BLaER1 treated with 17β-estradiol and CSF1 and Interleukin-3, amounts not matched to agents 10 nM and 100 nM (cell line): ENCODE measurements around the gene DEPDC5.

Source experiments
- H3K27ac ChIP-seq, 11 experiments: shearing (Covaris generic); formaldehyde crosslinking; 2 replicates each; pipeline ENCODE4 v1.8.1; 2022
- H3K27me3 ChIP-seq, 11 experiments: shearing (Covaris generic); formaldehyde crosslinking; 2 replicates each; pipeline ENCODE4 v1.8.1; 2022
- H3K36me3 ChIP-seq, 11 experiments: shearing (Covaris generic); formaldehyde crosslinking; 2 replicates each; pipeline ENCODE4 v1.8.1; 2022
- H3K4me1 ChIP-seq, 10 experiments: shearing (Covaris generic); formaldehyde crosslinking; 2 replicates each; pipeline ENCODE4 v1.8.1; 2022
- H3K4me2 ChIP-seq, 11 experiments: shearing (Covaris generic); formaldehyde crosslinking; 2 replicates each; pipeline ENCODE4 v1.8.1; 2022
- H3K4me3 ChIP-seq, 10 experiments: shearing (Covaris generic); formaldehyde crosslinking; 2 replicates each; pipeline ENCODE4 v1.8.1; 2022
- H3K9ac ChIP-seq, 11 experiments: shearing (Covaris generic); formaldehyde crosslinking; 2 replicates each; pipeline ENCODE4 v1.8.1; 2022
- H3K9me3 ChIP-seq, 11 experiments: shearing (Covaris generic); formaldehyde crosslinking; replicated peaks in 1 of 11; 2 replicates each; pipeline ENCODE4 v1.8.1; 2022
- H4K20me1 ChIP-seq, 11 experiments: shearing (Covaris generic); formaldehyde crosslinking; 2 replicates each; pipeline ENCODE4 v1.8.1; 2022
- Cebpa-rat ChIP-seq, 11 experiments: shearing (Covaris generic); IDR thresholded peaks; 2 replicates each; pipeline ENCODE4 v1.8.1; 2022

DEPDC5 gene

DNA sequence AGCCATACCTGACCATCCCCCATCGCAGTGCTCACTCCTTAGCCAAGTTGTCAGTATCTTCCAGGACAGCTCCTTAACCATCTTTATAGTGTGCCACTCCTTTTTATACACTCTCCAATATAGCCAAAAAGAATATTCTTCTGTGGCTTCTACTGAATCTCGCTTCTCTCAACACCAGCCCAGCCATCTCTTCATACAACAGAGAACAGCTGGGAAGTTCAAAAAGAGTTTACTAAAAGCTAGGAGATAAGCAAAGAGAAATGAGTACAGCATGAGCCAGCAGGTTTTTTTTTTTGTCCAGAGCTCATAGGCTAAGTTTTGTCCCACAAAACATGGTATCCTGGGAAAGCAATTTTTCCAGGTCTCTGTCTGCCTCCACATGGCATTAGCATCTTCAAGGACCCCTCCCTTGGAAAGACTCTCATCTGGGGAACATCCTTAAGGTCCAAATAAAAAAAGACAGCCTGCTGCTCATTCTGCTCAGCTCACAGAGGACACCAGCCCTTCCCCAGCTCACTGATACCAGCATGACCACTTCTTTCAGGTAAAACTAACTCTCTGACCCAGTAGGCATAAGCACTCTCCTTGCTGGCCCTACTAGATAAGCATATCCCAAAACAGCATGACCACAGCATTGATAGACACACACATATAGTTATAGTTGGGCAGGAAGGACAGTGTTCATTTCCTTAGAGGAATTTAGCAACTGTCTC lies 141.7 kb downstream of the DEPDC5 start:
- TF ChIP-seq Cebpa-rat (IDR thresholded peaks at IDR 0.05): no peak
- Histone ChIP-seq H3K4me2 (no peak overlapping the region), H3K27ac (no peak overlapping the region), H3K4me3 (no peak overlapping the region), H3K27me3 (no peaks in the 10 kb centered on the region), H3K9me3 (no peaks in the 10 kb centered on the region), H4K20me1 (peaks cover 0 to 4% (median 0%) of the 10 kb centered on the region in 11 experiments; a peak in 1 of 22 replicates), H3K4me1 (peaks cover 0 to 14% (median 10%) of the 10 kb centered on the region in 10 experiments; a peak in 11 of 20 replicates), H3K36me3 (peaks cover 71 to 94% (median 85%) of the 10 kb centered on the region in 11 experiments), H3K9ac (no peak overlapping the region)

GRCh38 chr22:31896472-31896871 lies 142.7 kb downstream of the DEPDC5 start:
- TF ChIP-seq Cebpa-rat (IDR thresholded peaks at IDR 0.05): no peak
- Histone ChIP-seq H3K4me3 (no peak overlapping the region), H3K9ac (no peak overlapping the region), H3K9me3 (no peaks in the 10 kb centered on the region), H3K27ac (no peak overlapping the region), H4K20me1 (peaks cover 0 to 4% (median 0%) of the 10 kb centered on the region in 11 experiments; a peak in 1 of 22 replicates), H3K4me1 (peaks cover 0 to 6% (median 2%) of the 10 kb centered on the region in 10 experiments; a peak in 11 of 20 replicates), H3K27me3 (no peaks in the 10 kb centered on the region), H3K4me2 (no peak overlapping the region), H3K36me3 (peaks cover 80 to 100% (median 93%) of the 10 kb centered on the region in 11 experiments)

- H3K4me1 ChIP-seq: no peaks in the 10 kb centered on the region
- H3K36me3 ChIP-seq: peaks cover 79 to 99% (median 94%) of the 10 kb centered on the region in 11 experiments
- peaks cover 0 to 4% (median 0%) of the 10 kb centered on the region in 11 experiments; a peak in 1 of 22 replicates for H4K20me1 ChIP-seq
- no peaks in the 10 kb centered on the region for H3K9me3 ChIP-seq
- no peak overlapping the region for H3K27ac ChIP-seq
- H3K4me2 ChIP-seq: no peak overlapping the region
- no peak overlapping the region for H3K4me3 ChIP-seq
- no peak for TF ChIP-seq Cebpa-rat (IDR thresholded peaks at IDR 0.05)
- no peak overlapping the region for H3K9ac ChIP-seq
- H3K27me3 ChIP-seq: no peaks in the 10 kb centered on the region
Measured at GRCh38 chr22:31897842-31898805, 144.3 kb downstream of the DEPDC5 start.

DNA sequence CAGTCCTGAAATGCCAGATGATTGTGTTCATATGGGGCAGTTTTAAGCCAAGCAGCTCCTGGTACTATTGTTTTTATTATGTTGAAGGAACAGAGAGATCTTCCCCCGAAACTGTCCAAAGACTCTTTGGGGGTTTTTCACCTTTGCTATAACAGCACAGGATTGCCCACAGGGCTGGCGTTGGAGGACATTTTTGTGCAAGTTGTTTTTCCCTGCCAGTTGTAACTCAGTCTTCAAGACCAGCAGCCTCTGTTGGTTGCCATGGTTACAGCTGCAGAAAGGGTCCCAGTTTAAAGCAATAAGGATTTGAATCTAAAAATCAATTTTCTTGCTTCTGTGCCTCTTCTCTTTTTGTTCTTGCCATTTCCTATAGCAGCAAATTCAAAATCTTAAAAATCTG lies 145.1 kb downstream of the DEPDC5 start:
- H3K4me3 ChIP-seq: no peak overlapping the region
- no peak overlapping the region for H3K4me2 ChIP-seq
- H3K9me3 ChIP-seq: no peaks in the 10 kb centered on the region
- H3K27ac ChIP-seq: no peak overlapping the region
- no peak overlapping the region for H3K9ac ChIP-seq
- peaks cover 74 to 96% (median 89%) of the 10 kb centered on the region in 11 experiments for H3K36me3 ChIP-seq
- no peak for TF ChIP-seq Cebpa-rat (IDR thresholded peaks at IDR 0.05)
- peaks cover 0 to 4% (median 0%) of the 10 kb centered on the region in 11 experiments; a peak in 1 of 22 replicates for H4K20me1 ChIP-seq
- H3K4me1 ChIP-seq: no peaks in the 10 kb centered on the region
- no peaks in the 10 kb centered on the region for H3K27me3 ChIP-seq

DNA sequence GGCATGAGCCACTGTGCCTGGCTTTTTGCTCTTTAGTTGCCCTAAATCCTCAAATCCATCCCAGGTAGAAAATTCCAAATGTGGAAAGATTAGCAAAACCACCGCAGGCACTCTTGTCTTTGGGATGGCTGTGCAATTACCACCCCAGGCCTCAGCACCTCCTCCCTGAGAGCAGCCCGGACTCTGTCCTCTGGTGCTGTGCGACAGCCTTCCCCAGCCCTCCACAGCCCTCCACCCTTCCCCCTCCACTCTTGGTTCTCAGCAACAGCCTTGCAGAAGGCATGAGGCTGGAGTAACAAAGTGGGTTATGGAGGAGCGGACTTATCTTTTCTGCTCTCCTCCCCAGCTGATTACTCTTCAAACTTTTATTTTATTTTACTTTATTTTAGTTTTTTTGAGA lies 145.8 kb downstream of the DEPDC5 start:
- H3K4me1 ChIP-seq: no peaks in the 10 kb centered on the region
- no peaks in the 10 kb centered on the region for H3K27me3 ChIP-seq
- no peak for TF ChIP-seq Cebpa-rat (IDR thresholded peaks at IDR 0.05)
- H3K4me3 ChIP-seq: no peak overlapping the region
- H3K27ac ChIP-seq: no peak overlapping the region
- no peak overlapping the region for H3K9ac ChIP-seq
- H3K36me3 ChIP-seq: peaks cover 74 to 96% (median 89%) of the 10 kb centered on the region in 11 experiments
- no peak overlapping the region for H3K4me2 ChIP-seq
- H4K20me1 ChIP-seq: peaks cover 0 to 4% (median 0%) of the 10 kb centered on the region in 11 experiments; a peak in 1 of 22 replicates
- no peaks in the 10 kb centered on the region for H3K9me3 ChIP-seq

DNA sequence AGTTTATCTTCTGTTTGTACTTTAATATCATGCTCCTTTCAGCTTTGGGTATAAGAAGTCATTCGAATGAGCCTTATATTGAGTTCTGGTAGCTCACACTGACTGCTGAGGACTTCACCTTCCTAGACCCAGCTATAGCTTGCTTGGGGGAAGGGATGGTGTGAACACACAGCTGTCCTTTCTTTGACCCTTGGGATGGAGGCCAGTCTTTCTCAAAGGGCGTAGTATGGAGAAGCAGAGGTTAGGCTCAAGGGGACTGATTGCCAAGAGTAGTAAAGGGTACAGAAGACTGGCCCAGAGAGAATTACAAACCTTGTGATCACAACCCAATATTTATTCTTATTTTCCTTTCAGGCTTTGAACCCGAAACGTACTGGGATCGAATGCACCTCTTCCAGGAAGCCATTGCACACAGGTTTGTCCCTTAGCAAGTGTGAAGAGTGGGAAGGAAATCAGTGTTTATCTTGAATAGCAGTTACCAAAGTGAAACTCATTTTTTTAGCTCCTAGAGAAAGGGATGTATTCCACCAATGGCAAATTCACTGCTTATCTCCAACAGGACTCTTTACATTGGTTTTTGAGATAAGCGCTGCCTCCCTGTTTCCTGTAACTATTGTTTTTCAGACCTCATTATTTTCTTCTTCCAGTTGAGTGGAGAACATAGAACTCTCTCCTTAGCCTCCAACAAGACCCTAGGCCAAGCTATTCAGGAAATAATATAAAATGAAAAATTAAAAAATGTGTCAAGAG lies 147.7 kb downstream of the DEPDC5 start:
- H3K9ac ChIP-seq: no peak overlapping the region
- TF ChIP-seq Cebpa-rat (IDR thresholded peaks at IDR 0.05): no peak
- H3K27ac ChIP-seq: no peak overlapping the region
- H3K4me1 ChIP-seq: no peaks in the 10 kb centered on the region
- H3K4me3 ChIP-seq: no peak overlapping the region
- H3K4me2 ChIP-seq: no peak overlapping the region
- H3K36me3 ChIP-seq: peaks cover 79 to 96% (median 90%) of the 10 kb centered on the region in 11 experiments
- no peaks in the 10 kb centered on the region for H3K27me3 ChIP-seq
- no peaks in the 10 kb centered on the region for H3K9me3 ChIP-seq
- H4K20me1 ChIP-seq: peaks cover 0 to 11% (median 0%) of the 10 kb centered on the region in 11 experiments; a peak in 1 of 22 replicates

- Histone ChIP-seq H3K4me1 (no peaks in the 10 kb centered on the region), H4K20me1 (peaks cover 0 to 11% (median 0%) of the 10 kb centered on the region in 11 experiments; a peak in 1 of 22 replicates), H3K4me2 (no peak overlapping the region), H3K9ac (no peak overlapping the region), H3K27ac (no peak overlapping the region), H3K36me3 (peaks cover 67 to 94% (median 84%) of the 10 kb centered on the region in 11 experiments), H3K4me3 (no peak overlapping the region), H3K9me3 (no peaks in the 10 kb centered on the region), H3K27me3 (no peaks in the 10 kb centered on the region)
- TF ChIP-seq Cebpa-rat (IDR thresholded peaks at IDR 0.05): no peak
Measured at GRCh38 chr22:31904651-31905050, 150.8 kb downstream of the DEPDC5 start.

DNA sequence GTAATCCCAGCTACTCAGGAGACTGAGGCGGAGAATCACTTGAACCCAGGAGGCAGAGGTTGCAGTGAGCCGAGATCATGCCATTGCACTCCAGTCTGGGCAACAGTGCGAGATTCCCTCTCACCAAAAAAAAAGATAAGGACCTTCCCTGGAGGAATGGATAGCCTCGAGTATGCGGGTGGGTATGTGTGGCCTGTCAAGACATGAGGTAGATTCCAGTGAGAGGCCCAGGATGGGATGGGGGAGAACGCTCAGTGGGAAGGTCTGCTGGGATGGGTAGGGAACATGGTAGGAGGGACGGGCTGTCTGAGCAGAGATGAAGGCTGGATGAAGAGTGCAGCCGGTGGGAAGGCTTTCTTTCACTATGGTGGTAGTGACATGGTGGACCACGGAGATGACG lies 151.5 kb downstream of the DEPDC5 start:
- H4K20me1 ChIP-seq: peaks cover 0 to 11% (median 0%) of the 10 kb centered on the region in 11 experiments; a peak in 1 of 22 replicates
- no peak overlapping the region for H3K4me3 ChIP-seq
- peaks cover 65 to 94% (median 87%) of the 10 kb centered on the region in 11 experiments for H3K36me3 ChIP-seq
- no peaks in the 10 kb centered on the region for H3K27me3 ChIP-seq
- TF ChIP-seq Cebpa-rat (IDR thresholded peaks at IDR 0.05): no peak
- no peaks in the 10 kb centered on the region for H3K4me1 ChIP-seq
- H3K27ac ChIP-seq: no peak overlapping the region
- no peaks in the 10 kb centered on the region for H3K9me3 ChIP-seq
- no peak overlapping the region for H3K9ac ChIP-seq
- H3K4me2 ChIP-seq: no peak overlapping the region
